PFSK-1 (cell line): ENCODE measurements around the gene PTGDS.

Experiments used
- FOXP2 ChIP-seq: optimal IDR thresholded peaks from 2 replicates; pipeline ENCODE3; 2011; ENCODE audit warnings: borderline replicate concordance, control low read depth, inconsistent platforms; ENCODE audit not compliant: insufficient read depth; ENCODE audit errors: extremely low read length, extremely low read depth
- POLR2AphosphoS5 ChIP-seq: IDR thresholded peaks from 2 replicates; pipeline ENCODE4 v1.6.1; 2012; ENCODE audit warnings: low read depth, mild to moderate bottlenecking, control low read depth, low read length, moderate library complexity
- SIN3A ChIP-seq: IDR thresholded peaks from 2 replicates; pipeline ENCODE4 v1.6.1; 2012; ENCODE audit warnings: mild to moderate bottlenecking, low read length, moderate library complexity, borderline replicate concordance; ENCODE audit not compliant: insufficient read depth
- TAF1 ChIP-seq: IDR thresholded peaks from 2 replicates; pipeline ENCODE4 v1.6.1; 2012; ENCODE audit warnings: low read length, control low read depth, borderline replicate concordance; ENCODE audit not compliant: insufficient read depth
- TF ChIP-seq, protein P1 (sequence below), 2 experiments: IDR thresholded peaks; 2 replicates each; pipeline versions ENCODE4 v1.6.1 to v1.8.0; 2011 to 2012; ENCODE audit warnings: low read depth in 2 of 2, low read length in 2 of 2, control low read depth in 1 of 2, inconsistent platforms in 1 of 2, mild to moderate bottlenecking in 1 of 2, moderate library complexity in 1 of 2; ENCODE audit not compliant: insufficient read depth in 1 of 2

Gene PTGDS

DNA sequence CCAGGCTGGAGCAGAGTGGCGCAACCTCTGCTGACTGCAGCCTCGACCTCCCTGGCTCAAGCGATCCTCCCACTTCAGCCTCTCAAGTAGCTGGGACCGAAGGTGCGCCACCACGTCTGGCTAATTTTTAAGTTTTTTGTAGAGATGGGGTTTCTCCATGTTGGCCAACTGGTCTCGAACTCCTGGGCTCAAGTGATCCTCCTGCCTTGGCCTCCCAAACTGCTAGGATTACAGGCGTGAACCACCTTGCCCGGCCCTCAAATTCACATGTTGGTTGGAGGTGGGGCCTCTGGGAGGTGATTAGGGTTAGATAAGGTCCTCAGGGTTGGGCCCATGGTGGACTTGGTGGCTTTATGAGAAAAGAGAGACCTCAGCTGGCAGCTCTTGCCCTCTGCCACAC lies 15.1 kb upstream of the PTGDS start:
- TF ChIP-seq TAF1 (no peak), SIN3A (no peak), POLR2AphosphoS5 (no peak), FOXP2 (no peak)
- TF ChIP-seq, protein P1, sequence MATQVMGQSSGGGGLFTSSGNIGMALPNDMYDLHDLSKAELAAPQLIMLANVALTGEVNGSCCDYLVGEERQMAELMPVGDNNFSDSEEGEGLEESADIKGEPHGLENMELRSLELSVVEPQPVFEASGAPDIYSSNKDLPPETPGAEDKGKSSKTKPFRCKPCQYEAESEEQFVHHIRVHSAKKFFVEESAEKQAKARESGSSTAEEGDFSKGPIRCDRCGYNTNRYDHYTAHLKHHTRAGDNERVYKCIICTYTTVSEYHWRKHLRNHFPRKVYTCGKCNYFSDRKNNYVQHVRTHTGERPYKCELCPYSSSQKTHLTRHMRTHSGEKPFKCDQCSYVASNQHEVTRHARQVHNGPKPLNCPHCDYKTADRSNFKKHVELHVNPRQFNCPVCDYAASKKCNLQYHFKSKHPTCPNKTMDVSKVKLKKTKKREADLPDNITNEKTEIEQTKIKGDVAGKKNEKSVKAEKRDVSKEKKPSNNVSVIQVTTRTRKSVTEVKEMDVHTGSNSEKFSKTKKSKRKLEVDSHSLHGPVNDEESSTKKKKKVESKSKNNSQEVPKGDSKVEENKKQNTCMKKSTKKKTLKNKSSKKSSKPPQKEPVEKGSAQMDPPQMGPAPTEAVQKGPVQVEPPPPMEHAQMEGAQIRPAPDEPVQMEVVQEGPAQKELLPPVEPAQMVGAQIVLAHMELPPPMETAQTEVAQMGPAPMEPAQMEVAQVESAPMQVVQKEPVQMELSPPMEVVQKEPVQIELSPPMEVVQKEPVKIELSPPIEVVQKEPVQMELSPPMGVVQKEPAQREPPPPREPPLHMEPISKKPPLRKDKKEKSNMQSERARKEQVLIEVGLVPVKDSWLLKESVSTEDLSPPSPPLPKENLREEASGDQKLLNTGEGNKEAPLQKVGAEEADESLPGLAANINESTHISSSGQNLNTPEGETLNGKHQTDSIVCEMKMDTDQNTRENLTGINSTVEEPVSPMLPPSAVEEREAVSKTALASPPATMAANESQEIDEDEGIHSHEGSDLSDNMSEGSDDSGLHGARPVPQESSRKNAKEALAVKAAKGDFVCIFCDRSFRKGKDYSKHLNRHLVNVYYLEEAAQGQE (IDR thresholded peaks at IDR 0.05; ENCODE audit: insufficient read depth in 1 of 2, low read depth in 2 of 2, low read length in 2 of 2): no peak

DNA sequence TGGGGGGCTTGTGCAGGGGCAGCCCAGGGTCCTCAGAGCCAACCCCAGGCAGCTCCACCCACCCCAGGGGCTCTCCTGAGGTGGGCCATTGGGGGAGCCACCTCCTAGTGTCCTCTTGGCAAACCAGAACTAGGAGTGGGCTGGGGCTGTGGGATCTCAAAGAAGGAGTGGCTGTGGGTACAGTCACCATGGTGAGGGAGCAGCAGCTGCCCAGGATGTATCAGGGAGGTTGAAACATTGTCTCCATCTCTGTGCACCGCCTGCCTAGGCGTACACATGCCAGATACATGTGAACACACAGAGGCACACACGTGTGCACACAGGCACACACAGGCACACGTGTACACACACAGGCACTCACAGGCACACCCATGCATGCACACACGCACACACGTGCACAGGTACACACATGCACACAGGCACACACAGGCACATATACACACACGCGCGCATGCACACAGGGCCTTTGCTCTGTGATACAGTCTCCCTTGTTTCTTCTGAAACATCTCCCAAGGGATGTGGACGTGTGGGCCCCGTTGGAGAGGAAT lies 14.5 kb upstream of the PTGDS start:
- TF ChIP-seq, protein P1 (IDR thresholded peaks at IDR 0.05; ENCODE audit: insufficient read depth in 1 of 2, low read depth in 2 of 2, low read length in 2 of 2): no peak

DNA sequence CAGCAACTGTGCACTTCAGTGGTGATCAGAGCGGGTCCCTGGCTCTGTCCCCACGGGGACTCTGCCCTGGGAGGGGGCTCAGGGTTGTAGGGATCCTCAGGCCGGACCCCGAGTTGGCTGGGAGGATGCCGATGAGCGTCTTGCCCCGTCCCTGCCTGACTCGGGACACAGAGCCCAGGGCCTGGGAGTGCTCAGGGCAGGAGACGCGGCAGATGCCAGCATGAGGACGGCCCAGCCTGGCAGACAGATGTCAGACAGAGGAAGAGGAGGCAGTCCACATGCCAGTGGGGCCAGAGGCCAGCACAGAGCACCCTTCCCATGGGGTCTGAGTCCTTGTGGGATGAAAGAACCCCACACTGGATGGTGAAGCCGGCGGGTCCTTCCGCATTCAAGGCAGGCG lies 14.0 kb upstream of the PTGDS start:
- TF ChIP-seq, protein P1 (IDR thresholded peaks at IDR 0.05; ENCODE audit: insufficient read depth in 1 of 2, low read depth in 2 of 2, low read length in 2 of 2): no peak
- TF ChIP-seq FOXP2 (no peak), TAF1 (no peak), POLR2AphosphoS5 (no peak), SIN3A (no peak)

DNA sequence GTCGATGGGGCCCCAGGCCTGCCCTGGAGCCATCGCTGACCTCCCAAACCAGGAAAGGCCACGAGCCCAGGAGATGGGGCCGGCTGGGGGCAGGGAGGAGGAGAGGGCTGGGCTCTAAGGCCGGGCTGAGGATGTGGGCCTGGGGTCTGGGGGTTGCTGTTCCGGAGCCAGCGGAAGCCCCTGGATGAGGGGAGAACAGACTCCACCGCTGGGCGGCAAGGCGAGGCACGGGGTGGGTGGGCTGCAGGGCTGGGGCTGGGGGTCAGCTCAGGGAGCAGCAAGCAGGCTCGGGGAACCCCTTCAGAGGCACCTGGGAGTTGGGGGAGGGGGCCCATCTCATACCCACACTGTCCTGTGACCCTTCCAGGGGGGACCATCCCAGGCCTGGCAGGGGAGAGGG lies 13.6 kb upstream of the PTGDS start:
- TF ChIP-seq SIN3A (no peak), POLR2AphosphoS5 (no peak), TAF1 (no peak), FOXP2 (no peak)
- TF ChIP-seq, protein P1 (IDR thresholded peaks at IDR 0.05; ENCODE audit: insufficient read depth in 1 of 2, low read depth in 2 of 2, low read length in 2 of 2): no peak

DNA sequence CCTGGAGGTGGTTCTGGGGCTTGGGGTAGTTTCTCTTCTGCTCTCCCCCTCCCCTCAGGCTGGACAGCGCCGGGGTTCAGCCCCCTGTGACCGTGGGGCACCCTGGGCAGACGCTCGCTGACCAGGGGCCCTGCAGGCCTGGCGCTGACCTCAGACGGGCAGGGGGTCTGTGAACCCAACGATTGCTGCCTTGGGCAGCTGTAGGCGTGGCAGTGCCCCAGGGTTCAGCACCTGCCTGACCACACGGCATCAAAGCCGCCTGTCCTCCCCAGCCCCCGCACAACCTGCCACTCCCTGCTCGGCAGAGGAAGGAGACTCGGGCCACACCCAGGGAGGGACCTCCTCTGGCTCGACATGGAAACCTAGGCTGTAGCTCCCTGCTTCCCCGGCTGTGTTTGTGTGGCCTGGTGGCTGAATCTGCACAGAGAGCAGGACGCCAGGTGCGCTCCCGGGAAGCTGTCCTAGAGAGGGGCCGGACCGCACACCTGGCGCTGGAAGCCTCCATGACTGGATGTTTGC lies 13.1 kb upstream of the PTGDS start:
- TF ChIP-seq, protein P1 (IDR thresholded peaks at IDR 0.05; ENCODE audit: insufficient read depth in 1 of 2, low read depth in 2 of 2, low read length in 2 of 2): peak in 1 of 2 experiments; percentile 40; a peak in 1 of 4 replicates
- no peak for TF ChIP-seq POLR2AphosphoS5
- no peak for TF ChIP-seq SIN3A
- no peak for TF ChIP-seq TAF1
- no peak for TF ChIP-seq FOXP2
